ENCODE results near the gene C1QL4.
"Not testable (repeated sequence)": the region's sequence is repeated elsewhere in the genome, so short reads cannot be mapped to it uniquely, and the experiment has no call there.

GRCh38 chr12:49317118-49317517 lies 19.9 kb downstream of the C1QL4 start:
- TF ChIP-seq, protein P1, sequence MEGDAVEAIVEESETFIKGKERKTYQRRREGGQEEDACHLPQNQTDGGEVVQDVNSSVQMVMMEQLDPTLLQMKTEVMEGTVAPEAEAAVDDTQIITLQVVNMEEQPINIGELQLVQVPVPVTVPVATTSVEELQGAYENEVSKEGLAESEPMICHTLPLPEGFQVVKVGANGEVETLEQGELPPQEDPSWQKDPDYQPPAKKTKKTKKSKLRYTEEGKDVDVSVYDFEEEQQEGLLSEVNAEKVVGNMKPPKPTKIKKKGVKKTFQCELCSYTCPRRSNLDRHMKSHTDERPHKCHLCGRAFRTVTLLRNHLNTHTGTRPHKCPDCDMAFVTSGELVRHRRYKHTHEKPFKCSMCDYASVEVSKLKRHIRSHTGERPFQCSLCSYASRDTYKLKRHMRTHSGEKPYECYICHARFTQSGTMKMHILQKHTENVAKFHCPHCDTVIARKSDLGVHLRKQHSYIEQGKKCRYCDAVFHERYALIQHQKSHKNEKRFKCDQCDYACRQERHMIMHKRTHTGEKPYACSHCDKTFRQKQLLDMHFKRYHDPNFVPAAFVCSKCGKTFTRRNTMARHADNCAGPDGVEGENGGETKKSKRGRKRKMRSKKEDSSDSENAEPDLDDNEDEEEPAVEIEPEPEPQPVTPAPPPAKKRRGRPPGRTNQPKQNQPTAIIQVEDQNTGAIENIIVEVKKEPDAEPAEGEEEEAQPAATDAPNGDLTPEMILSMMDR (conservative IDR thresholded peaks at IDR 0.05; ENCODE audit: low read depth, low read length), result not testable (repeated sequence)
- TF ChIP-seq EZH2 (IDR thresholded peaks at IDR 0.05; ENCODE audit: borderline replicate concordance, low read depth, low read length, poor library complexity, severe bottlenecking), result not testable (repeated sequence)

Measured in A673 (cell line).